ENCODE results near the gene ZMIZ1.

Gene ZMIZ1

DNA sequence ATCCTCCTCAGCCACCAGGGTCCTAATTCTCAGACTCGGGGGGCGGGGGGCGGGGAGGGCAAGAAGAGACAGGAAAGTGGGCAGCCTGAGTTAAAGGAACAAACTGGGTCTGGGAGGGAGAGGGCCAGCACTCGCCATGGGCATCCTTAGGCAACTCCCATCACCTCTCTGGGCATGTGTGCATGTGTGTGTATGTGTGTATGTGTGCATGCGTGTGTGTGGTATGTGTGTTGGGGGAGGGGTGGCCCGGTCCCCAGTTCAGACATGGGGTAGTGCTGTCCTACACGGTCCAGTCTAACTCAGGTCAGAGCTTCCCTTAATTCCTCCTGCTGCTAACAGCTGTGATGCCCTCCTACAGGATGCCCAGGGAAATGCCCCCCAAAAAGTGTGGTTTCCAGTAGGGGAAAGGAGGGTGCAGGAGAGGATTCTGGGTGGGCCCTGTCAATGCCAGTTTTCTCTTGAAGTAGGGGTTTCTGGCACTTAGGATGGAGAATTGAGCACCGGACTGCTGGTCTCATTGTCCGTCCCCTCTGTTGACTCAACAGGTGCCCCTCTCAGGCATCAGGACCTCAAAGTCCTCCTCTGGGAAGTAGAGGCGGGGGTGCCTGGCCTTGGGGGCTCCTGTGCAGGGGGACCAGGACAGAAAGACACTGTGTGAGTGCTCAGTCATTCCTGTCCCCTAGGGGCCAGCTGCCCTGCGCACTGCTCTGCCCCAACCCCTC, 15.1 kb upstream of the ZMIZ1 start:
- no peak for DNase-seq

DNA sequence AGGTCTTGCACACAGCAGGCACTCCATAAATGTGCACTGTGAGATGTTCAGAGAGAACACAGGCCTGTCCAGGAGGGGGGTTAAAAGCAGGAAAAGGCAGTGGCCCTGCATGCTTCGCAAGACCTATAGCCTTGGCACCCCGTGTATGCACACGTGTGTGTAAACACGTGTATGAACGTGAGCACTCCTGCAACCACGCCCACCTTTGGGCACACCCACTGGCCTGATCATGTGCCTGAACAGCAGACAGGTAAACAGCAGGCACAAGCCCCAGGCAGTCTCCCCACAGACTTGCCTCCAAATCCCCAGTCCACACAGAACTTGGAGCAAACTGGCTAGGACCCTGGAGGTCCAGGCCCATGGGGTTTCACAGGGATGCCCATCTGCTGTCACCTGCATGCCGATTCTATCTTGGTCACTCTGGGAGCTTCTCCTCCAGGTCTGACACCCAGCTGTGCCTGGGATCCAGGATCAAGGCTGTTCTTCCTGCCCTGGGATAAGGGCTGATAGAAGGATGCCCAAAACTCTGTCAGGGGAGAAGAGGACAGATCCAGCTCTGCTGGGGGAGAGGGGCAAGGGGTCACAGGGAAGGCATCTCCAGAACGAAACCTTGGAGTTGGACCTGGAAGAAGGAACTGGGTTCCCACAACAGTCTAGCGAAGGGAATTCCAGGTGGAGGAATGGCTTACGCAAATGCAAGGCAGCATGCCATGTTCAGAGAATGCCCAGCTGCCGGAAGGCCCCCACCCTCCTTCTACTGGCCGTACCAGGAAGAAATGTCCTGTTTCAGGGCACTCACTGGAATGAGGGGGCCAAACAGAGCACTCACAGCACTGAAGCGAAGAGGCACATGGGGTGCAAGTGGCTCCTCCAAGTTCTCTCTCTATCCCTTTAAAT, 14.3 kb upstream of the ZMIZ1 start:
- no peak for DNase-seq

DNA sequence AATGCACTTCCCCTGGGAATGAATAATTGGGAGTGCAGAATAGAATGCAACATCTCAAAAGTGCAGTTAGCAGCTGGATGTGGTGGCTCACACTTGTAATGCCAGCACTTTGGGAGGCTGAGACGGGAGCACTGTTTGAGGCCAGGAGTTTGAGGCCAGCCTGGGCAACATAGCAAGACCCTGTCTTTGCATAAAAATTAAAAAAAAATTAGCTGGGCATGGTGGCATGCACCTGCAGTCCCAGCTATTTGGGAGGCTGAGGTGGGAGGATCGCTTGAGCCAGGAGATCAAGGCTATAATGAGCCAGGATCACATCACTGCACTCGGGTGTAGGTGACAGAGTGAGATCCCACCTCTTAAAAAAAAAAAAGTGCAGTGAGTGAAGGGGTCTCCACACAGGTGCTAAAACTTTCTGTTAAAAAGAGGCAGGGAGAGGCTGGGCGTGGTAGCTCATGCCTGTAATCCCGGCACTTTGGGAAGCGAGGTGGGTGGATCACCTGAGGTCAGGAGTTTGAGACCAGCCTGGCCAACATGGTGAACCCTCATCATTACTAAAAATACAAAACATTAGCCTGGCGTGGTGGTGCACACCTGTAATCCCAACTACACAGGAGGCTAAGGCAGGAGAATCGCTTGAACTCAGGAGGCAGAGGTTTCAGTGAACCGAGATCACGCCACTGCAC, 13.5 kb upstream of the ZMIZ1 start:
- no peak for DNase-seq

DNA sequence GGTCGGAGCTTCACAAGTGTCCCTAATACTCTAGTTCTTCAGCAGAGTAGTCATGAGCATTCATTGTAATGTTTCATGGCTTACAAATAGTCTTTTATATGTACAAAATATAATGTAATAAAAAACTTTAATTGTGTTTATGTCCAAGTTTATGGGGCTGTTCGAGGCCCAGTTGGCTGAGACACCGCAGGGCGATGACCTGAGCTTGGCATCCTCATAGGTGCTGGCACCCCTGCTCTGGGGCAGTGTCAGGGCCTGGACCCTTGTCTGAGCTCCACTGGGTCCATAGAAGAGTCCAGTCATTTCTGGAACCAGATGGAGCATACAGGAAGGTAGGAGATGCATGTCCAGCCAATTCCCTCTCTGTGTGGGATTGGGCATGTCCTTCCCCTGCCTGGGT, 12.9 kb upstream of the ZMIZ1 start:
- DNase-seq = no peak

DNA sequence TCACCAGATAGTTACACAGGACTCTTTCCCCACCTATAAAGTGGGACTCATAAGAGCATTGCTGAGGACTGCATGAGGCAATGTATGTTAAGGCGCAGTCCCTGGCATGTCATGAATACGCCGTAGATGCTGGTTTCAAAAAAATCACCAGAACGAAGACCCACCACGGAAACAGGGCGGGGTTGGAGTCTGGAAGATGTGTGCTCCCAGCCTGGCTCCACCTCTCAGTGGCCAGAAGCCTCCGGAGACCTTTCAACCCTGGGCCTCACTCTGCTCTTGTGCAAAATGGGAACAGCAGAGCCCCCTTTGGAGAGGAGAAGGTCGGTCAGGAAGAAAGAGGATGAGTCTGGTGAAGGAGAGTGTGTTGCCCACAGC, 12.4 kb upstream of the ZMIZ1 start:
- no peak for DNase-seq

DNA sequence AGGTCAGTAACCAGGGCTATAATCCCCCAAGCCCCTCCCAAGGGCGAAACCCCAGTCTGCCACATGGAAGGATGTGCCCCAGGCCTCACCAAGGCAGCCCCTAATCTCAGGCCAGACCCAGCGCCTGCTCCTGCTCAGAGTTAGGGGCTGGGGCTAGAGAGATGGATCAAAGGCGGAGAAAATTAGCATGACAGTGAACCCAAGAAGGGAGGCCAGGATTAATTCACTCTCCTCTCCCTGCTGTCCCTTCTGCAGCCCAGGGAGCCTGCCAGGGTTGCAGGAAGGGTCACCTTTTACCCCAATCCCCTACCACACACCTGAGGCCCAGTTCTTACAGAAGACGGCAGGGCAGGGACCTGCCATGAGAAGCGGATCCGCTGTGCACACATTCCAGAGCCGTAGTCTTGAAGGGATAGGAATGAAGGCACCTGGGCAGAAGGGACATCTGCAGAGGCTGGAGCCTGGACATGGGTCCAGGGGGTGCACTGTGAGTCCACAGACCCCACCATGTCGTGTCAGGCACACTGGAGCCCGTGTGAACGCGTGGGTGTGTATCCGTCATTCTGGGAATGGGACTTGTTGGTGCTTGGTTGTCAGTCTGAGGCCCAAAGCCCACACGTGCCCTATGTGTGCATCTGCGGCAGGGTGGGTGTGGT, 11.9 kb upstream of the ZMIZ1 start:
- no peak for DNase-seq

DNA sequence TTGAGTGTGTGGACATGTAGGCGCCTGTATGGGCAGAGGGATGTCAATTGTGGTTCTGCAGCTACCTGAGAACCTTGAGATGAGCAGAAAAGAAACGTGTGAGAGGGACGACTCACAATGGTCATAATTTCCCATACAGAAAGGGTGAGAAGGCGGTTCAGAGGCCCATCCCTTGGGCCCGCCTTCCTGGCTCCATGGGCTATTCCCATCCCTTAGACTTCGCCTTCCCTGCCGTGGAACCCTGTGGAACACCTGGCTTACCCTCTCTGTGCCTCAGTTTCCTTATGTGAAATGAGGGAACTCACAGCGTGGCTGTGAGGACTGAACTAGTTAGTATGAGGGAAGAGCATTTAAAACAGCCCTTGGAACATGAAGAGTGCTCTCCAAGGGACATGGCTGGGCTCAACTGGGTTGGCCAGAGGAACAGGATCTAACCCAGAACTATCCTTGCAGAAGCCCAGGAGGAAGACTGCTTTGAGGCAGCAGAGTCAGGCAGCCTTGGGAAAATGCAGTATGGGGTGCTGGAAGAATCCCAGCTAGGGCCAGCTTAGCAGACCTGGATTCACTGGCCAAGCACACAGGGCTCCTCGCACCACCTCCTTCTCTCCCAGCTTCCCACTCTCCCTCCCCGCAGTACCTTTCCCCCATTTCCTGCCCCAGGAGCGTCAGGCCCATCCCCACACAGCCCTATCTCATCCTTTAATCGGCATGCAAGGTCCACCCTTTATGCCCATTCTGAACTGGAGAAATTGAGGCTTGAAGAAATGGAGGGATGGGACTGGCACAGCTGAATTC, 11.1 kb upstream of the ZMIZ1 start:
- DNase-seq = no peak

DNA sequence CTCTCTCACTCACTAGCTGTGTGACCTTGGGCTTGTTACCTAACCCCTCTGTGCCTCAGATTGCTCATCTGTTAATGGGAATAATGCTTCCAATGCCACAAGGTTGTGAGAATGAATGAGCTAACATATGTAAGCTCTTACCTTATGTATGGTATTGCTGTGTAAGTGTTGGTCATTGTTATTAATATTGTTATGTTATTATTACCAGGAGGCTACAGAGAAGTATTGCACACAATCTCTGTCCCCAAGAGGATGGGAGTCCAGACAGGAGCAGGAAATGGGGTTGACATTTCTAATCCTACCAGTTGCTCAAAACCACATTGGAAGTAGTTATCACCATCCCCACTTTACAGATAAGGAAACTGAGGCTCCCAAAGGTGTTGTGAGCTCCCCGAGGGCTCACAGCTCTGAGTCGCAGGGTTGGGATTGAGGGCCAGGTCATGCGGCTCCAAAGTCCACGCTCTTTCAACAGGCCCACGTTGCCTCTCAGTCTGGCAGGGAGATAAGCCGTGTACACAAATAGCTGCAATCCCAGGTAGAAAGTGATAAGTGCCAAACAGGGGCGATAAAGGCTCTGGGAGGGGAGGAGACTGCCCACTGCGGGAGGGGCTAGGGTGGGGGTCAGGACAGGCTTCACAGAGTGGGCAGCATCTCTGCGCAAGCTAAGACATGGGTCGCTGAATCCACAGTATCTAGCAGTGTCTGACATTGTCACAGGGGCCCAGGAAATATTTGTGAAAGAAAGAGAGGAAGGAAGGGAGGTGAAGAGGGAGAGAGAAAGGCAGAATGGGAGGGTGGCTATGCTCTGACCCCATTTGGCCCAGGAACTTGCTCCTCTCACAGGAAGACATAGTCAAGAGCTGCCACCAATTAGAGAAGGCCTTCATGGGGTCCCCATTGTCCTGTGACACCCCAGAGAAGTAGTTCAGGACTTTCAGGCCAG, 9.6 kb upstream of the ZMIZ1 start:
- DNase-seq = no peak

DNA sequence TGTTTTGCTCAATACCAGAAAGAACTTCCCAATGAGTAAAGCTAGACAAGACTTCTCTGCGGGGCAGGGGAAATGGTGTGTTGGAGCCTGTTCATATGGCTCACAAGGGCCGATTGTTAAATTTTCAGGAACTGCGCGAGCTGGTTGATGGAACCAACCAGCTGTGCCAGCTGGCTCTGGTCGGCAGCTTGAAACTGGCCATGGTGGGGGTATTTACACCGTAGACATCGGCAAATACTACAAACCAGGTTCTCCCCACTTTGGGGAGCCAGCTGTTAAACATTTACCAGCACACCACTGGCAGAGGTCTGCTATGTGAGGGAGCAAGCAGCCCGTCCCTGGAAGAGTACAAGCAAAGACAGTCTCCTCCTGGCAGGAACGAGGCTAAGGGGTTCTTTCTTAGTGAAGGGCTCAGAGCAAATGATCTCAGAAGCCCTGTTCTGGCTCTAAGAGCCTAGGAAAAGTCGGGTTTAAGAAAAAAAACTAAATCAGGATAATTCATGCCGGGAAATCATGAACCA, 8.8 kb upstream of the ZMIZ1 start:
- DNase-seq = no peak

DNA sequence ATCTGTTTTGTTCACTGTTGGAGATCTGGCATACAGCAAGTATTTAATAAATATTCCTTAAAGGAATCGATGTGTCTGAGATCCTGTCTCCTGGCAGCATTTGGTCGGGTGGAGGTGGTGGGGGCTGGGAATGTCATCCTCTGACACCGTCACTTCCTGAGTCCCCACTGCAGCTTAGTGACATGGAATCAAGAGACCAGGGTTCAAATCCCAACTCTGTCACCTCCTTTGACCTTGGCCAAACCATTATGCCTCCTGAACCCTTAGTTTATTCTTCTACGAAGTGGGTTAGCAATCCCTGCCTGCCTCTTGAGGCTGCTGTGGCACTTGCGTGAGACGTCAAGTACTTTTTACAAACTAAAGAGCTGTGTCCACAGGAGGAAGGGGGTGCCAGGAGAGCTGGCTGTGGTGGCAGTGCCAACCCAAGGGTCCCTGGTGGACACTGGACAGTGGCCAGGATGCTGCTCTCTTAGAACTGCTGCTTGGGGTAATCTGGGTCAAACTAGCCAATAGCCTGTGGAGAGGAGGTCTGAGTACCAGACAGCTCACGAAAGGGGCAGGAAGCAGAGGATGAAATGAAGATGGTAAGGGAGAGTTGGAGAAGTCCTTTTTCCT, 8.0 kb upstream of the ZMIZ1 start:
- no peak for DNase-seq

DNA sequence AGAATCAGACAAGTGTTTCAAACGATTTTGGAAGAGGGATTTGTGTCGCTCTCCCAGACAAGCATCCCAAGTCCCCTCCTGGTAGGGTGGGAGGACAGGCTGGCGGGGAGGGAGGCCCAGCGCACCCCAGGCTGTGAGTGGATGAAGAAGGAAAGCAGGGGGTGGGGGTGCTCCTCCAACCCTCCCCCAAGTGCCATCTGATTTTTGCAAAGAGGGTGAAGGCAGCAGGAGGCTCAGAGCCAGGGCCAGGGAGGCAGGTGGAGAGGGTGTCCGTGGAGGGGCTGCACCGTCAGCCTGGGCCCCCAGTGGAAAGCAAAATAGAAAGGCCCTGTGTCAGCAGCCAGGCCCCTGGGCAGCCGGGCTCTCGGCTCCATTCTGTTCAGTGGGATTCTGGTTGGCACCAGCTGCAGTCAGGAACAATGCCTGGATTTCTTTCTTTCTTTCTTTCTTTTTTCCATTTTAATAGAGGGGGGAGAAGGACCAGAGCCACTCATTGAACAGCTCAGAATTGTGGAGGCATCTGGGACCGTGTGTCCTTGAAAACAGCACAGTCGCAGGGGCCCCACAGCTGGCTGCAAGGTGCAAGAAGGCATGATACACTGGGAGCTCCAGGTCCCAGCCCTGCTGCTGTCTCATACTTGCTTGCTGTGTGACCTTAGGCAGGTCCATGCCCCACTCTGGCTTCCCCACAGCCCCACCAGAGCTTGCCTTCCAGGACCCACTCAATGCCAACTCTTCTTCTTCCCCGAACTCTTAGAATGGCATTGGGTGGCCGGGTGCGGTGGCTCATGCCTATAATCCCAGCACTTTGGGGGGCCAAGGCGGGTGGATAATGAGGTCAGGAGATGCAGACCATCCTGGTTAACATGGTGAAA, 7.1 kb upstream of the ZMIZ1 start:
- DNase-seq = no peak

DNA sequence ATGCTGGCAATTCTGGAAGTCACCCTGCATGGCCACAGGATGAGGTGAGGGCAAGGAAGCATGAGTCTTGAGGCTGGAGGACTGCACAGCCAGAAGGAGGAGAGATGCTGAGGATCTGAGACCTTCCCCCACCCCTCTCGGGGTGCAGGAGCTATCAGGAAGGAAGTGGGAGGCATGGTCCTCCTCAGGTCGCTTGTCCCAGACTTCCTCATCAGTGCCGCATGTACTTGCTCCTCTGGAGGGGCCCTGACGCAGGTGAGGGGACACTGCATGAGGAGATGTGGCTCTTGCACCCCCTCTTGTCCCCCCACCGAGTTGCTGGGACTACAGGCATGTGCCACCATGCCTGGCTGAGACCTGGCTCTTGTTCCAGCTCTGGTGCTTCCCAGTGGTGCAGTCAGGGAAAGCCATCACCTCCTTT, 5.7 kb upstream of the ZMIZ1 start:
- DNase-seq = no peak

DNA sequence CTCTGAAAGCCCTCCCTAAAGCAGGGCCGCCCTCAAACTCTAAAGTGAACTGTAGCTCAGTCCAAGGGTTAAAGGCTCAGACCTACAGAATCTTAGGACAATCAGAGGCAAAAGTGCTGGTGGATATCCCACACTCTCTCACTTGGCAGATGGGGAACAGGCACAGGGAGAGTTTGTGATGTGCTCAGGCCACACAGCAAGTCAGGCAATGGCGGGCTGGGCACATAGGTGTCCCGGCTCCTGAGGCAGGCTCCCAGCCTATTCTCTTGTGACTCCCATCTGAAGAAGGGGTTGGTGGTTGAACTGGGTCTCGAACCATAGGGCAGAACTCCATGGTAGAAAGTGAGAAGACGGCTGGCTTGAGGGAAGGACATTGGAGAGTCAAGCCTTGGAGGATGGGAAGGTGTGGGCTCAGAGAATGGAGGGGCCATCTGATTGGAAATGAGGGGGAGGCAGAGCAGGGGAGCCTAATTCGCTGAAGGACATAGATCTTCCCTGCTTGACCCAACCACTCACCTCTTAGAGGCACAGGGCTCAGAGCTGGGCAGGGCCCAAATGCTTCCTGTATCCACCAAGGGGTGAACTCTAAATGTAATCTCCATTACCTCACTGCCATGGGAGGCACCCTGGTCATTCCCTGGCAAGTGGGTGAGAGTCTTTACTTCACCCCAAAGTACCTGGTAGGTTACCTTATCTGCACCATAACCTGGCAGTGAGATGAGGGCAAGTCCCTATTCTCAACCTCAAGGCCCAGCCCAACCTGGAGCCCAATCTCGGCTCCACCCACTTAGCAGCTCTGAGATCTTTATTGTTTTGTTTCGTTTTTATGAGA, 4.9 kb upstream of the ZMIZ1 start:
- DNase-seq = no peak

DNA sequence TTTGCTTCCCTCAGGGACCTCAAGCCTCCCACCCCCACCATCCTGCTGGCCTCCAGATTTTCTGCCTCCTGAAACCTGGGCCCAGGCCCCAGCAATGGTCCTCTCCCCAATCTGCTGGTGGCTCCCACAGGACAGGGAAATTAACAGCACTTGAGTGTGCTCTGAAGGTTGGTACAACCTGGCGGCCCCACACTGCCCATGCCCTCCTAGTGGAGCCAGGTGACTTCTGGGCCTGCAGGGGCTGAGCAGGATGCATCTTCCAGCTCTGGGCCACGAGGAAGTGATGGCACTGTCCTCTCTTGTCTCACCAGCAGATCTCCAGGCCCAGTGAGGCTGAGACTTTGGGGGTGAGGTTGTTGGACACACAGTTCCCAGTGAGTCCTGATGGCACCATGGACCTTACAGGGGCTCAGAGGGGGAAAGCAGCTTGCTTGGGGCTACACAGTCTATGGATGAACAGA, 3.6 kb upstream of the ZMIZ1 start:
- DNase-seq = no peak

DNA sequence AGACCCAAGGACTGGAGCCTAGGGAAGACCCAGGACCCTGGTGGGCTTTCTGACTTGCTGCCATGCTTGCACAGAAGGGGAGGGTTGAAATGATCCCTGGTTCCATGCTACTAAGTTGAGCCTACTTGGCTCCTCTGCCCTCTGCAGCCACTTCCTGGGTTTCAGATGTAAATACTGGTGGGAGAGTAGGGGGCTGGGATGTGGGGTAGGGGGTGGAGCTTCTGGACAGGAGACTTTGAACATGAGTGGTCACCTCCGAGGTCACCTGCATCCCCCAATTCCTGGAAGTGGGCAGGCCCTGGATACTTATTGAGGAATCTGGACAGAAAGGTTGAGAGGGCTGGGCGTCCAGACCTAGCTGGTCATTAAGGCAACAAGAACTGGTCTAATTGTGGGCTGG, 2.9 kb upstream of the ZMIZ1 start:
- no peak for DNase-seq

DNA sequence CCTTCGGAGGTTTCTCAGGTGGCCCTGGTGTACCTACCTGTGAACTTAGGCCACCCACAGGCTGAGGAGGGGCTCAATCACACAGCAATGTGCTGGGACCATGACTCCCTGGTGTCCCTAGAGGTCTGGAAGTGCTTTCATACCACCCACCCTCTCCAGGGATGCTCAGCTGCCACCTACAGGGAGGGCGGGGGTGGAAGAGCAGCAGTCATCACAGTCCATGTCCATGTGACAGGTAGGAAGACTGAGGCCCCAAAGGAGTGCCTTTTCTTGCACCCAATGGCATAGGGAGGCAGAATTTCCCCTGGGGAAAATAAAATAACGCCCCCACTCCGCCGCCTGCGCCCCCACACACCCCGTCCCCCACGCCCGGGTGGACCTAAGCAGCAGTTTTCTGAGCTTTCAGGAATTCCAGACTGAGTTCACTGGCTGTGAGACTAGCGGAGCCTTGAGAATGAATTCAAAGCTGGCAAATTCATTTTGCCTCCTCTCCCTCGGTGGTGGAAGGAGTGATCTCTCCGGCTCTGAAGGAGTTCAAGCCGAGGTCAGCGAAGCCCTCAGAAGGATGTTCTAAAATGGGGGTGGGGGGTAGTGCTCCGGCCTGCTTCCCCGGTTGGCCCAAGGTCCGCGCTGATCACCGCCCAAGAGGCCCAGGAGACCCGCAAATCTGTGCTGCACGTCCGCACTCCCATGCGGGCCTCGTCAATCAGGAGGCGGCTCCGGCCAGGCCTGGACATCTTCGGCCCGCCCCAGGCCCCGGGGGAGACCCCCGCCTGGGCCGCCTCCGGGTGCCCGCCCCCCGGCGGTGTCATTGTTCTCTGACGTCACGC, 2.1 kb upstream of the ZMIZ1 start:
- no peak for DNase-seq
